HG02870 (cell line): Measurements from ENCODE around the gene MFSD6.
"Not testable (repeated sequence)": the region's sequence is repeated elsewhere in the genome, so short reads cannot be mapped to it uniquely, and the experiment has no call there.

Experiments
- ATAC-seq: cut with Tn5 transposase; IDR thresholded peaks from one replicate; pipeline ENCODE4 v1.9.1; 2021; ENCODE audit warnings: mild to moderate bottlenecking, moderate library complexity; ENCODE audit not compliant: unreplicated experiment

The MFSD6 gene

GRCh38 chr2:190460487-190460886 lies 52.3 kb downstream of the MFSD6 start:
- no peak for ATAC-seq

DNA sequence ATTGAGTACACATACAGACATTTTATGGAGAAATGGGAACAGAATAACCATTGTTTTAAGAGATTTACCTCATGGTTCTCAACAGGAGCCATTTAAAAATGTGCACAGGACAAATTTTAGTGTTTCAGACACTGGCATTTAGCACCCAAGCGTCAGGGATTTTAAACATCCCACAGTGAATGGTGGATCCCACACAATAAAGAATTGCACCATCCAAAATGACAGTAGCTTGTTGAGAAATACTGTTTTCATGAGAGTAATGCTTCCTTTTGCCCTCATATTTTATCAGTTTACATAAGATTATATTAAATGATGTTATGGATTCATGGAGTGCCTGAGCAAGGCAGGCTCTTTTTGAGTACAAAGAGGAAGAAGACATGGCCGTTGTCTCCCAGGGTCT lies 54.0 kb downstream of the MFSD6 start:
- ATAC-seq = no peak

DNA sequence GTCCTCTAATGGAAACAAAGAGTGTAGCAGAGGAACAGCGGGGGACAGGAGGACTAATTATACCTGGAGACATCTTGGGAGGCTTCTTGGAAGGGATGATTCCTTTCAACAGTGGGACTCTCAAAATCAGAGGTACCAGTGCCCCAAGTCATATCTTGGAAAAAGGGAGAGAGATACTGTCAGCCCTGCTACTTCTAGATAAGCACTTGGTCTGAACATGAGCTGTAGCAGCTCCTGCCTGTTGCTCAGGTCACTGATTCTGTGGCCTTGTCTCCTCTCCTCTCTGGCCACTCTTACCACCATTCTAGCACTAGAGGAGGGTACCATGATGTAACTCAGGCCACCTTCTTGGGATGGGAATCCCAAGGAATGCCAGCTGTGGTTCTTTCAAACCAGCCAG lies 54.5 kb downstream of the MFSD6 start:
- no peak for ATAC-seq

- ATAC-seq = peak; percentile 45
These were observed 56.9 kb downstream of the MFSD6 start for GRCh38 chr2:190465060-190465459.

DNA sequence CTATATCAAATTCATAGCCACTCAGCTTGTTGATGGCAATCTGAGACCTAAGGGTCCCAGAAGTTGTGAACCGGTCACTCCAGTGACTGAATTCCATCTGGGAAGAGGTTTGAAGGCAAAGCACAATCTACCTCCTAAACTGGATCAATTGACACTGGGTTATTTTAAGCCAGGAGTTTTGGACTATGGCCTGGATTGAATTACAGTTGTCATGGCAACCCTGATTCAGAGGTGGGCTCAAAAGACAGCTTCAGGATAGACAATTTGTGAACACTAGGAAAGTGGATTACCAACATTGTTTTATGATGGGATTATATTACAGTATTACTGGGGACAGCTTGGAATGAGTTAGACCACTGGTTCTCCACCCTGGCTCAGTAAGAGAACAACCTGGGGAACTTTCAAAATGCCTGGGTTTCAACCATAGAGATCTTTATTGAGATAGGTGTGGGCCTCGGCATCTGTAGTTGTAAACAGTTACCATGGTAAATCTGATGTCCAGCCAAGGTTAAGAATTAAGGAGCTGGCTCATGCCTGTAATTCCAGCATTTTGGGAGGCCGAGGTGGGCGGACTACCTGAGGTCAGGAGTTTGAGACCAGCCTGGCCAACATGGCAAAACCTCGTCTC lies 58.8 kb downstream of the MFSD6 start:
- ATAC-seq = no peak

DNA sequence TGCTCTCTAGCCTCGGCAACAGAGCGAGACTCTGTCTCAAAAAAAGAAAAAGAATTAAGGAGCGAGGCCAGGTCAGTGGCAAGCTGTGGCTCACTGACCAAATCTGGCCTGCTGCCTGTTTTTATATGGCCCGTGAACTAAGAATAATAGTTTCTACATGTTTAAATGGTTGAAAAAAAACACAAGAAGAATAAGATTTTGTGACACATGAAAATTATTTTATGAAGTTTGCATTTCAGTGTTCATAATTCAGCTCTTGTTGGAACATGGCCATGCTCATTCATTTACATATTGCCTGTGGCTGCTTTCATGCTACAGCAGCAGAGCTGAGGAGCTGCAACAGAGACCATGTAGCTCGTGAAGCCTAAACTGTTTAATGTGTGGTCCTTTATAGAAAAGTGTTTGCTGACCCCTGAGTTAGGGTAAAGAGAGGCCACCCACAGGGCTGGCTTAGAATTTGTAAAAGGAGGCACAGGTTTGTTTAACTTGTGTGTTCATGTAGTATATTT lies 59.5 kb downstream of the MFSD6 start:
- ATAC-seq = no peak

DNA sequence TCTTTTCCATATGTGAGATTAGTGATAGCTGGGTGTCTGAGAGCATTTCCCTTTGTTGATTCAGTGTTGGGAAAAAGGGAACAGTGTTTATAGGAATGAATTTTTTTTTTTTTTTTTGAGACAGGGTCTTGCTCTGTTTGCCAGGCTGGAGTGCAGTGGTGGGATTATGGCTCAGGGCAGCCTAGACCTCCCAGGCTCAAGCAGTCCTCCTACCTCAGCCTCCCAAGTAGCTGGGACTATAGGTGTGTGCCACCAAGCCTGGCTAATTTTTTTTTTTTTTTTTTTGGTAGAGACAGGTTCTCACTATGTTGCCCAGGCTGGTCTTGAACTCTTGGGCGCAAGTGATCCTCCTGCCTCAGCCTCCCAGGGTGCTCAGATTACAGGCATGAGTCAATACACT lies 60.2 kb downstream of the MFSD6 start:
- ATAC-seq = not testable (repeated sequence)

- peak; percentile 54 for ATAC-seq
These were observed 60.8 kb downstream of the MFSD6 start for GRCh38 chr2:190468814-190469569.

DNA sequence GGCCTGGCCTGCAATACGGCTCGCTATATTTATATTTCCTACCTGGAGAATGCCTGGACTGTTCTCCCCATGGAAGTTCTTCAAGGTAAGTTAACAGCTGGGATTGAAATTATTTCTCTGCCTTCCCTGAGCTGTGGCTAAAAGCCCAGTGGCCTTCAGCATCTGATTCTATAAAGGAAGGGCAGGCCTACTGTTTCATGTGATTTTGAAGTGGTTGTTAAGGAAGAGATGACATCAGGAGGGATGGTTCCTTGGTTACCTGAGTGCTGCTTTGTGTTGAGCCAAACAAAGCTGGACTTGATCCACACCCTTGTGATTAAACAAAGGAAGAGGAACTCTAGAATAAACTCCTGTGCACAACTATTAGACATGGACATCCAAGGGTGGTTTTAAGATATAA lies 61.6 kb downstream of the MFSD6 start:
- no peak for ATAC-seq

GRCh38 chr2:190470256-190470826 lies 62.2 kb downstream of the MFSD6 start:
- no peak for ATAC-seq

- no peak for ATAC-seq
These were observed 69.7 kb downstream of the MFSD6 start for GRCh38 chr2:190477661-190478454.

DNA sequence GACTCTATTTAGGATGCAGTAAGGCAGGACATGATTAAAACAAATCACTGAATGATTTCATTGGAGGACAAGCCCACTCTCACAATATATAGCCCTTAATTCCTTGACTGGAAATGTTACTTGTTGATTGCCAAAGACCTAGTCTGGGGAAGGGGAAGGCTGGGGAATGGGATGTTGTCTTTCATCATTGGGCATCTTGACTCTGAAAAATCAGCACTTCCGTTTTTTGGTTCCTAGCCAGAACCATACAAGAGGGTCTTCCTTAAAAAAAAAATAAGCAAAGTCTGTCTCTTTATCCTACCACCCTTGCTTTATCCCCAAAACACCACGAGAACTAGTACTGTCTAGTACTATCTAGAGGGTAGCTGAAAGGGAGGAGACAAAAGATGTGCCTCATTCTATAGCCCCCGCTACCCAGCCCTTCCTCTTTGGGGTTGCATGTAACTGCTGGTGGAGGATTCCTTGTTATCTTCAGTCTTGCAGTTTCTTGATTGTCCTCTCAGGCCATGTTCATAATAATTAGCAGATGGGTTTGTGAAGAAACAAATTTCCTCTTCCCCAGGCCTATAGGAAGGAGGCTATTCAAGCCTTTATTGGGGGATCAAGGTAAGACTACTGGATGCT lies 70.5 kb downstream of the MFSD6 start:
- ATAC-seq = no peak

GRCh38 chr2:190481339-190481738 lies 73.2 kb downstream of the MFSD6 start:
- no peak for ATAC-seq

DNA sequence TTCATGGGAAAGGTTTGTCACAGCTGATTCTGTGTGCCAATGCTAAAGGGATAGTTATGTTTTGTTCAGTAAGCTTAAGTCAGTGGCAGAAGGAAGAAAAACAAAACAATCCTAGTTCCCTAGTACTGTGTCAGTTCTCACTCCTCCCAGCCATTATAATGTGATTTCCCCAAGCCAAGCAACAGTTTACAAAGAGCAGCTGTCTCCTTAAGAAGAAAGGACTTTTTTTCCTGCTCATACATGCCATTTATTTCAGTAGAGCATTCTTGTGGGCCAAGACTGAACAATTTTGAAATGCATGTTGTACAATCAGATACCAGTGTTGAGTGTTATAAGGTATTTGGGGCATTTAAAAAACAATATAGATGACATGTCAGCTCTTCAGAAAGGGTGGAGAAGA lies 74.3 kb downstream of the MFSD6 start:
- no peak for ATAC-seq

GRCh38 chr2:190486037-190486623 lies 78.0 kb downstream of the MFSD6 start:
- ATAC-seq = no peak

GRCh38 chr2:190488516-190489233 lies 80.5 kb downstream of the MFSD6 start:
- no peak for ATAC-seq

- ATAC-seq = no peak
These were observed 81.3 kb downstream of the MFSD6 start for GRCh38 chr2:190489475-190489874.

- ATAC-seq = no peak
These were observed 82.3 kb downstream of the MFSD6 start for GRCh38 chr2:190490502-190490901.

DNA sequence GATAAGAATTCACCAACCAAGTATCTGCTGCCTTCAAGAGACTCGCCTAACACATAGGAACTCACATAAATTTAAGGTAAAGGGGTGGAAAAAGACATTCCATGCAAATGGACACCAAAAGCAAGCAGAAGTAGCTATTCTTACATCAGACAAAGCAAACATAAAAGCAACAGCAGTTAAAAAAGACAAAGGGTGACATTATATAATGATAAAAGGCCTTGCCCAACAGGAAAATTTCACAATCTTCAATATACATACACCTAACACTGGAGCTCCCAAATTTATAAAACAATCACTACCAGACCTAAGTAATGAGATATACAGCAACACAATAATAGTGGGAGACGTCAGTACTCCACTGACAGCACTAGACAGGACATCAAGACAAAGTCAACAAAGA lies 84.9 kb downstream of the MFSD6 start:
- ATAC-seq = no peak
